Prostate gland (tissue), 2 donors: ENCODE measurements around the gene DNTT.

Source experiments
- POLR2A ChIP-seq: fragments of 450-650 bp; IDR thresholded peaks from one replicate; pipeline ENCODE4 v1.6.1; 2016; ENCODE audit warnings: antibody characterized with exemption, mild to moderate bottlenecking
- POLR2AphosphoS5 ChIP-seq: sonication (generic); formaldehyde crosslinking; IDR thresholded peaks from one replicate; pipeline ENCODE4 v1.6.1; 2017; ENCODE audit warnings: antibody characterized with exemption
- TF ChIP-seq, protein P1 (sequence below), 4 experiments: fragments of 200-600 bp in 2 of 4; fragments of 450-650 bp in 2 of 4; sonication (generic) in 2 of 4; IDR thresholded peaks; 1 replicate in 3 of 4; 2 replicates in 1 of 4; pipeline ENCODE4 v1.5.1; 2016 to 2019; ENCODE audit warnings: antibody characterized with exemption in 4 of 4, mild to moderate bottlenecking in 2 of 4, moderate library complexity in 2 of 4

- TF ChIP-seq, protein P1, sequence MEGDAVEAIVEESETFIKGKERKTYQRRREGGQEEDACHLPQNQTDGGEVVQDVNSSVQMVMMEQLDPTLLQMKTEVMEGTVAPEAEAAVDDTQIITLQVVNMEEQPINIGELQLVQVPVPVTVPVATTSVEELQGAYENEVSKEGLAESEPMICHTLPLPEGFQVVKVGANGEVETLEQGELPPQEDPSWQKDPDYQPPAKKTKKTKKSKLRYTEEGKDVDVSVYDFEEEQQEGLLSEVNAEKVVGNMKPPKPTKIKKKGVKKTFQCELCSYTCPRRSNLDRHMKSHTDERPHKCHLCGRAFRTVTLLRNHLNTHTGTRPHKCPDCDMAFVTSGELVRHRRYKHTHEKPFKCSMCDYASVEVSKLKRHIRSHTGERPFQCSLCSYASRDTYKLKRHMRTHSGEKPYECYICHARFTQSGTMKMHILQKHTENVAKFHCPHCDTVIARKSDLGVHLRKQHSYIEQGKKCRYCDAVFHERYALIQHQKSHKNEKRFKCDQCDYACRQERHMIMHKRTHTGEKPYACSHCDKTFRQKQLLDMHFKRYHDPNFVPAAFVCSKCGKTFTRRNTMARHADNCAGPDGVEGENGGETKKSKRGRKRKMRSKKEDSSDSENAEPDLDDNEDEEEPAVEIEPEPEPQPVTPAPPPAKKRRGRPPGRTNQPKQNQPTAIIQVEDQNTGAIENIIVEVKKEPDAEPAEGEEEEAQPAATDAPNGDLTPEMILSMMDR (IDR thresholded peaks at IDR 0.05) = no peak
- TF ChIP-seq POLR2A (no peak), POLR2AphosphoS5 (no peak)
These were observed 23.2 kb downstream of the DNTT start for GRCh38 chr10:96327462-96327861.
